Superior temporal gyrus (tissue), 1 donor: Measurements from ENCODE around the gene PIGU.
"Not testable (repeated sequence)": the region's sequence is repeated elsewhere in the genome, so short reads cannot be mapped to it uniquely, and the experiment has no call there.

Experiments used
- DNase-seq: peaks from one replicate; pipeline ENCODE4 v3.0.0-alpha.2; 2016; ENCODE audit errors: extremely low spot score

The PIGU gene

GRCh38 chr20:34535301-34535840 is 141.5 kb downstream of the PIGU start:
- peak; percentile 22 for DNase-seq

- no peak for DNase-seq
These were observed 142.3 kb downstream of the PIGU start for GRCh38 chr20:34534391-34535165.

GRCh38 chr20:34532756-34533155 is 144.1 kb downstream of the PIGU start:
- no peak for DNase-seq

GRCh38 chr20:34532320-34532719 is 144.6 kb downstream of the PIGU start:
- DNase-seq = no peak

- no peak for DNase-seq
These were observed 145.2 kb downstream of the PIGU start for GRCh38 chr20:34531608-34532265.

GRCh38 chr20:34530342-34530741 is 146.6 kb downstream of the PIGU start:
- DNase-seq = no peak

GRCh38 chr20:34529742-34530141 is 147.2 kb downstream of the PIGU start:
- DNase-seq = no peak

- no peak for DNase-seq
These were observed 148.0 kb downstream of the PIGU start for GRCh38 chr20:34528921-34529297.

GRCh38 chr20:34527016-34527415 is 149.9 kb downstream of the PIGU start:
- no peak for DNase-seq

GRCh38 chr20:34526466-34526865 is 150.4 kb downstream of the PIGU start:
- DNase-seq = no peak

- DNase-seq = peak; percentile 83
These were observed 151.0 kb downstream of the PIGU start for GRCh38 chr20:34525709-34526416.

GRCh38 chr20:34525342-34525708 is 151.6 kb downstream of the PIGU start:
- DNase-seq = no peak

GRCh38 chr20:34524426-34524825 is 152.5 kb downstream of the PIGU start:
- DNase-seq = no peak

GRCh38 chr20:34522969-34523871 is 153.7 kb downstream of the PIGU start:
- DNase-seq = no peak

- DNase-seq = not testable (repeated sequence)
These were observed 157.1 kb downstream of the PIGU start for GRCh38 chr20:34519841-34520240.

GRCh38 chr20:34518863-34519262 is 158.0 kb downstream of the PIGU start:
- not testable (repeated sequence) for DNase-seq

GRCh38 chr20:34517114-34517505 is 159.8 kb downstream of the PIGU start:
- no peak for DNase-seq

- peak; percentile 99 for DNase-seq
These were observed 160.4 kb downstream of the PIGU start, which contains the start of gene DYNLRB1 for GRCh38 chr20:34516247-34517113. Gene DYNLRB1, plus strand, starts transcription at chr20:34516422. Its CDS starts 37 bp downstream, at chr20:34516459.

- DNase-seq = no peak
These were observed 161.2 kb downstream of the PIGU start for GRCh38 chr20:34515484-34516246.
